HCT116 (cell line): ENCODE measurements around the gene CALHM2.

Experiments used
- CEBPB ChIP-seq: IDR thresholded peaks from 2 replicates; pipeline ENCODE4 v1.6.1; 2012; ENCODE audit warnings: low read depth
- EGR1 ChIP-seq: IDR thresholded peaks from 2 replicates; pipeline ENCODE4 v1.6.1; 2012; ENCODE audit warnings: low read depth
- EZH2 ChIP-seq: fragments of 200-600 bp; sonication (generic); IDR thresholded peaks from 2 replicates; pipeline ENCODE4 v1.6.1; 2017; ENCODE audit warnings: antibody characterized with exemption, mixed run types
- EZH2phosphoT487 ChIP-seq: fragments of 200-600 bp; IDR thresholded peaks from 2 replicates; pipeline ENCODE4 v1.6.1; 2018; ENCODE audit warnings: antibody characterized with exemption, borderline replicate concordance
- MAX ChIP-seq: IDR thresholded peaks from 2 replicates; pipeline ENCODE4 v1.6.1; 2012
- POLR2A ChIP-seq: IDR thresholded peaks from 2 replicates; pipeline ENCODE4 v1.7.0; 2011; ENCODE audit warnings: borderline replicate concordance; ENCODE audit not compliant: insufficient read depth, insufficient read length; ENCODE audit errors: extremely low read depth
- SP1 ChIP-seq: IDR thresholded peaks from 2 replicates; pipeline ENCODE4 v1.6.1; 2012; ENCODE audit warnings: low read depth

GRCh38 chr10:103476046-103476768 is 24.0 kb upstream of the CALHM2 start:
- TF ChIP-seq CEBPB: no peak
- no peak for TF ChIP-seq POLR2A
- no peak for TF ChIP-seq EGR1
- TF ChIP-seq SP1: no peak
- TF ChIP-seq MAX: no peak; the same call in 1 of the 2 replicates
- TF ChIP-seq EZH2: no peak
- no peak for TF ChIP-seq EZH2phosphoT487
